Adipocyte (in vitro differentiated cells): ENCODE measurements around the gene INTS1.
"Not testable (repeated sequence)": the region's sequence is repeated elsewhere in the genome, so short reads cannot be mapped to it uniquely, and the experiment has no call there.

Experiments
- DNase-seq: peaks from one replicate; pipeline ENCODE4 v3.0.0-alpha.2; 2015; ENCODE audit warnings: low read depth
- H3K27me3 ChIP-seq: replicated peaks from 2 replicates; pipeline ENCODE4 v1.7.0; 2013; ENCODE audit warnings: mild to moderate bottlenecking, low read length, moderate library complexity; ENCODE audit not compliant: control insufficient read depth, insufficient read depth
- H3K36me3 ChIP-seq: 2 replicates; pipeline ENCODE4 v1.7.0; 2013; ENCODE audit warnings: low read length, mild to moderate bottlenecking, moderate library complexity; ENCODE audit not compliant: control insufficient read depth, insufficient read depth, severe bottlenecking
- H3K4me1 ChIP-seq: 2 replicates; pipeline ENCODE4 v1.7.0; 2013; ENCODE audit warnings: mild to moderate bottlenecking, low read length, moderate library complexity; ENCODE audit not compliant: control insufficient read depth, insufficient read depth
- H3K4me3 ChIP-seq: 2 replicates; pipeline ENCODE4 v1.7.0; 2013; ENCODE audit warnings: mild to moderate bottlenecking, low read length, moderate library complexity
- H3K9ac ChIP-seq: 2 replicates; pipeline ENCODE4 v1.7.0; 2013; ENCODE audit warnings: mild to moderate bottlenecking, low read length, moderate library complexity
- H3K9me3 ChIP-seq: 2 replicates; pipeline ENCODE4 v1.7.0; 2013; ENCODE audit warnings: mild to moderate bottlenecking, low read length, moderate library complexity; ENCODE audit not compliant: control insufficient read depth

Gene INTS1

DNA sequence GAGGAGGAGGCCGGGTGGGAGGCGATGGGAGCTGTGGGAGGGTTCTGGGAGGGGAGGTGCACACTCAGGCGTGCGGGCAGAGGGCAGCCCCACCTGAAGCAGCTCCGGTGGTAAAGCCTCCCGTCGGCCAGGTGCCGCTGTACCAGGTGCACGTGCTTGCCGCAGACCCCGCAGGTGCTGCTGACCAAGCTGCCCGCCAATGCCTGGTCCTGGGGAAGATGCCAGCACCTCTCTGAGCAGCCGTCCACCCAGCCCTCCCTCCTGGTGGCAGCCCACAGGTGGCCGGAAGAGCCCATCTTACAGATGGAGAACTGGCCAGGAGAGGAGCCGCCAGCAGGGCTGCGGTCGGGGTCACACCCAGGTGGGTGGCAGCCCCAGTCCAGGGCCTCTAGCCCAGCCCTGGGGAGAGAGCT lies 57.6 kb downstream of the INTS1 start:
- Histone ChIP-seq H3K9ac (no peak overlapping the region), H3K9me3 (no peaks in the 10 kb centered on the region), H3K4me1 (peaks cover 11% of the 10 kb centered on the region), H3K36me3 (peaks cover 16% of the 10 kb centered on the region), H3K4me3 (no peak overlapping the region), H3K27me3 (no peaks in the 10 kb centered on the region)
- no peak for DNase-seq

DNA sequence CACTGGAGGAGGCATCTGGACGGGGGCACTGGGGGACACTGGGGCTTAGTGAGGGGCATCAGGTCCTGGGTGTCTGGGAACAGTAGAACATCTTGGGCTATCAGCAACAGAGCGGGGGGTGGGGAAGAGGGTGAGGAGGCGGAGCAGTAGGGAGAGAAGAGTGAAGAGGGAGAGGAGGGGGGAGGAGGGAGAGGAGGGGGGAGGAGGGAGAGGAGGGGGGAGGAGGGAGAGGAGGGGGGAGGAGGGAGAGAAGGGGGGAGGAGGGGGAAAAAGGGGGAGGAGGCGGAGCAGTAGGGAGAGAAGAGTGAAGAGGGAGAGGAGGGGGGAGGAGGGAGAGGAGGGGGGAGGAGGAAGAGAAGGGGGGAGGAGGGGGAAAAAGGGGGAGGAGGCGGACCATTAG lies 58.2 kb downstream of the INTS1 start:
- H3K36me3 ChIP-seq, result peaks cover 22% of the 10 kb centered on the region
- H3K4me1 ChIP-seq, result peaks cover 11% of the 10 kb centered on the region
- H3K4me3 ChIP-seq, H3K9ac ChIP-seq, H3K27me3 ChIP-seq, H3K9me3 ChIP-seq: not testable (repeated sequence)
- DNase-seq, result peak; percentile 38

DNA sequence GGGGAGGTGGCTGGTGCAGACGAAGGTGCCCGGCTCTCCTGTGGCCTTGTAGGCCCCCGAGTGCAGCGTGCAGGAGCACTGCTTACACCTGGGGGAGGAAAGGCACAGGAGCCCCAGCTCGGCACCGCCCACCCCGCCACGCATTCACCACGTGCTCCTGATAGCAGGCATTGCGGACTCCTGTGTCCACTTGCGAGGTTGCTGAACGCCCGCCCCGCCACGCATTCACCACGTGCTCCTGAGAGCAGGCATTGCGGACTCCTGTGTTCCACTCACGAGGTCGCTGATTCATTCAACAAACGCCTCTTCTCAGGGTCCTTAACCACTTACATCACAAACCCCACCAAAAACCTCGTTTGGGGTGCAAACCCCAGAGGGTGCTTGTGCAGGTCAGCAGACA lies 58.8 kb downstream of the INTS1 start:
- no peak for DNase-seq
- Histone ChIP-seq H3K9ac (no peak overlapping the region), H3K36me3 (peaks cover 28% of the 10 kb centered on the region)

DNA sequence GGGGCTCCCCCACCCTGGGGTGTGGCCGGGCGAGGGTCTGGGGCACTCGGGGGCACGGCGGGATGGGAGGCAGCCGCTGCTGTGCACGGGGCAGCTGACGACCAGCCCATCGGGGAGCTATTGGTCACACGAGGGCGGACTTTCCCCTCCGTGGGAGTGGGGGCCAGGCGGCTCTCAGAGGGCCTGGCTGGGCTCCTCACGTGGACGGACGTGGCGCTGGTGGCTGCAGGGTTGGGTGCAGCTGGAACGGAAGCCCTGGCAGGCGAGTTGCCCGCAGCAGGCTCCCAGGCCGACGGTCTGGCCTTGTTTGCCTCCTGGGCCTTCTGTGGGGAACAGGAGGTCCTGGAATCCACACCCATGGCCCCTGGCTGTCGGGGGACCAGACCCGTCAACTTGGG lies 59.3 kb downstream of the INTS1 start:
- H3K36me3 ChIP-seq, result peaks cover 33% of the 10 kb centered on the region
- no peaks in the 10 kb centered on the region for H3K27me3 ChIP-seq
- no peaks in the 10 kb centered on the region for H3K9me3 ChIP-seq
- DNase-seq, result no peak
- no peak overlapping the region for H3K4me3 ChIP-seq
- H3K4me1 ChIP-seq, result peaks cover 11% of the 10 kb centered on the region
- H3K9ac ChIP-seq, result no peak overlapping the region

More for the DNA sequence above, 58.8 kb downstream of the INTS1 start:
- H3K27me3 ChIP-seq, result no peaks in the 10 kb centered on the region
- H3K9me3 ChIP-seq, result no peaks in the 10 kb centered on the region
- peaks cover 11% of the 10 kb centered on the region for H3K4me1 ChIP-seq
- no peak overlapping the region for H3K4me3 ChIP-seq

DNA sequence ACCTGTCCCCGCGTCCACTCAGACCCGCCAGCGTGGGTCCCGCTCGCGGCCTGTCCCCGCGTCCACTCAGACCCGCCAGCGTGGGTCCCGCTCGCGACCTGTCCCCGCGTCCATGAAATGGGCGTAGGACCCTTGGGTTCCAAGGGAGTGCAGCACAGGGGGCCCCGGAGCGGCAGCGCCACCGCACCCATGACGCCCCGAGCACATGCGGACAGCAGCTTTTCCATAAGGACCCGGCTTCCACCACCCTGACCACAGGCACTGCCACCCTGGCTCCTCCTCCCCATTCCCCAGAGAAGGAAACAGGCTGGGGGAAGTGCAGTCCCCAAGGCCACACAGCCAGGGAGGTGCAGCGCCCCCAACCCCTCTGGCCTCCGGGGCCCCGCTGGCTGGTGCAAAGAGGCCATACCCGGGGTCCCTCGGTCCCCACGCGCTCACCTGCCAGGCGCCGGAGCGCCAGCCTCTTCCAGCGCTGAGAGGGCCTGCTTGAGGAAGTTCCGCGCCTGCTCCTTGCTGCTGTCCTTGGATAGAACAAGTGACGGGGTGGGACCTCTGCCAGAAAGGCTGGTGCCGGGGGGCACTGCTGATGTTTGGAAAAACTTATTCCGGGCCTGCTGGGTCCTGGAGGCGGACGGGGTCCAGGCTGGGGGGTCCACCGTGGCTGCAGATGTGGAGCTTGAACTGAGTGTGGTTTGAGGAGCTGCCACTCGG lies 59.8 kb downstream of the INTS1 start:
- Histone ChIP-seq H3K9ac (no peak overlapping the region), H3K9me3 (no peaks in the 10 kb centered on the region), H3K36me3 (peaks cover 34% of the 10 kb centered on the region), H3K4me3 (no peak overlapping the region), H3K4me1 (peaks cover 11% of the 10 kb centered on the region), H3K27me3 (no peaks in the 10 kb centered on the region)
- no peak for DNase-seq

DNA sequence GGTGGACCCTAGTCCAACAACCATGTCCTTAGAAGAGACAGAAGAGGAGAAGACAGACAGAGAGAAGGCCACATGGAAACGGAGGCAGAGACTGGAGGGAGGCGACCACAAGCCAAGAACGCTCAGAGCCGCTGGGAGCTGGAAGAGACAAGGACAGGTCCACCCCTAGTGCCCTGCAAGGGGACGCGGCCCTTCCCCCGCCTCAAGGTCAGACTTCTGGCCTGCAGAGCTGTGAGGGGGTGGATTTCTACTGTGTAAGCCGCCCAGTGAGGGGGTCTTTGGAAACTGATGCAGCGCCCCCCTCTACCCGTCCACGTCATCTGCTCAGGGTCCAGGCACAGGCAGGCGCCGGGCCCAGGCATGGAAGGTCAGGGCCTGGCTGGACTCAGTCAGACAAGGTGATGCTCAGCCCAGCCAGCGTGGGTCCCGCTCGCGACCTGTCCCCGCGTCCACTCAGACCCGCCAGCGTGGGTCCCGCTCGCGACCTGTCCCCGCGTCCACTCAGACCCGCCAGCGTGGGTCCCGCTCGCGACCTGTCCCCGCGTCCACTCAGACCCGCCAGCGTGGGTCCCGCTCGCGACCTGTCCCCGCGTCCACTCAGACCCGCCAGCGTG lies 60.5 kb downstream of the INTS1 start:
- peaks cover 11% of the 10 kb centered on the region for H3K4me1 ChIP-seq
- peaks cover 34% of the 10 kb centered on the region for H3K36me3 ChIP-seq
- H3K9me3 ChIP-seq, result not testable (repeated sequence)

DNA sequence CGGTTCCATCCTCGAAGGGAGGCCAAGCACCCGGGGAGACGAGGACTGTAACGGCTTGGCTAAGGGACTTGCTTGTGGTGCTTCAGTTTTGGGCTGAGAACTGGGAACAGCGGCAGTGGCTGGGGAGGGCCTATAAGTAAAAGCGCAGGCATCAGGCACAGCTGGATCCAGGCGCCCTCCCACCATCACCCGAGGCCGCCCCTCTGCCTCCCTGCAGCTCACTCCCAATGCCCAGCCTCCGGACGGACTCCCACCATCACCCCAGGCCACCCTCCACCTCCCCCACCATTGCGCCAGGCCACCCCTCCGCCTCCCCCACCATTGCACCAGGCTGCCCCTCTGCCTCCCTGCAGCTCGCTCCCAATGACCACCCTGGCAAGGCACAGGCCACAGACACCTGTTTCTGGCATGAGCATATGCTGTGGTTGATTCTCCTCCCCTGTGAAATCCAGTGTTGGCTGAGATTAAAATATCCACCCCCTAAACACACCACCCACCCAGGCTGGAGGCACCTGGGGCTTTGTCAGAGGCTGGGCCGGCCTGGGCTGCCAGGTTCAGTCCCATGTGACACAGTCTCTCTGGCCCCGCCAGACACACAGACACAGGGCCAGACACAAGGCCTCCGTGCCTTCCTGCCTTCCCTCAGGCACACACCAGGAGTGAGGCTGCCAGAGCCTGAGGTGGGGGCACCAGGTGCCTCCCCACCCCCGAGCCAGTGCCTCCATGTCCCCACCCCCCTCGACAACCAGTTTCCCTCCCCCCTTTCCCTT lies 61.6 kb downstream of the INTS1 start:
- DNase-seq, result no peak
- no peaks in the 10 kb centered on the region for H3K9me3 ChIP-seq
- H3K4me1 ChIP-seq, result peaks cover 6% of the 10 kb centered on the region
- no peak overlapping the region for H3K4me3 ChIP-seq
- peaks cover 37% of the 10 kb centered on the region for H3K36me3 ChIP-seq
- H3K9ac ChIP-seq, result no peak overlapping the region
- H3K27me3 ChIP-seq, result no peaks in the 10 kb centered on the region

More for the DNA sequence above, 60.5 kb downstream of the INTS1 start:
- DNase-seq, H3K4me3 ChIP-seq, H3K9ac ChIP-seq, H3K27me3 ChIP-seq: not testable (repeated sequence)

DNA sequence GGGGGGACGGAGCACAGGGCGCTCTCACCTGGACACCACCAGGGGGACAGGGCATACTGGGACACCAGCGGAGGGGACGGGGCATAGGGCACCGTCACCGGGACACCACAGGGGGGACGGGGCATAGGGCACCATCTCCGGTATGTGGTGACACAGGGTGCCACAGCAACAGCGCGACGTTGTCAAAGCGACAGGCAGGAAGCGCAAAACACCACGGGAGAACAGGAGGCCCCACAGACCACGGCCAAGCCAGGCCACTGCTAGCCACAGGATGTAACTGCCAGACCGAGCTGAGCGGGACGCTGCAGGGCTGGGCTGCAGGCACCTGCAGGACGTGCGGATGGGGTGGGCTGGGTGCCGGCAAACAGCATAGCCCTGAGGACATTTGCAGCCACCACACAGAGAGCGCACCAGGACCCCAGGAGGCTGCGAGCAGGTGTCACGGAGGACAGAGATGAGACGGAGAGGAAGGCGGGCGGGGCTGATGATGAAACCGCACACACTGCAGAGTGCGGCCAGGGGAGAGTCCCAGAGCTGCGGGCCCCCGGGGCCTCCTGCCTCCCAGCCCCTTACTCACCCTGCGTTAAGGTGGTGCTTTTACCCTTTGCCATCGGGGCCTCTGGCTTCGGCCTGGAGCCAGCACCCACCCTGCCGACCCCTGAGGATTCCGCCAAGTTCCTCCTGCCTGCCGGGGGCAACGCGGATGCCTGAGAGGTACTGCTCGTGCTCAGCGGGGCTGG lies 62.4 kb downstream of the INTS1 start:
- Histone ChIP-seq H3K9me3 (no peaks in the 10 kb centered on the region), H3K4me1 (no peaks in the 10 kb centered on the region), H3K27me3 (no peaks in the 10 kb centered on the region), H3K9ac (no peak overlapping the region), H3K36me3 (peaks cover 42% of the 10 kb centered on the region), H3K4me3 (no peak overlapping the region)
- no peak for DNase-seq

DNA sequence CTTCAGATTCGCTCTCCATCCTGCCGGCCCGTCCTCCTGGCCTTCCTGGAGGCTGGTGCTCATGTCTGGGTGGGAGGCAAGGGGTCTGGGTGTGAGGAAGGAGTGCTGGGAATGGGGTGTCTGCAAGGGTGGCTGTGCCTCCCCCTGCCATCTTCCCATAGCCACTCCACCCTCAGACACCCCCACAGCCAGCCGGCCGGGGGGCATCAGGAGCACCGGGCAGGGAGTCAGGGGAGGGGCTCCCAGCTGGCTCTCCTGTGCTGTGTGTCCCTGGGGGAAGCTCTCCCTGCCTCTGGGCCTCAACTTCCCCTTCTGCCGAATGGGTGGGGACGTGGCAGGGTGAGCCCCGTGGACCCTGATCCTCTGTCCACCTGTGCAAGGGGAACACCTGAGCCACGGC lies 63.6 kb downstream of the INTS1 start:
- Histone ChIP-seq H3K9ac (no peak overlapping the region), H3K27me3 (no peaks in the 10 kb centered on the region), H3K4me3 (no peak overlapping the region), H3K9me3 (no peaks in the 10 kb centered on the region), H3K4me1 (no peaks in the 10 kb centered on the region), H3K36me3 (peaks cover 47% of the 10 kb centered on the region)
- no peak for DNase-seq

DNA sequence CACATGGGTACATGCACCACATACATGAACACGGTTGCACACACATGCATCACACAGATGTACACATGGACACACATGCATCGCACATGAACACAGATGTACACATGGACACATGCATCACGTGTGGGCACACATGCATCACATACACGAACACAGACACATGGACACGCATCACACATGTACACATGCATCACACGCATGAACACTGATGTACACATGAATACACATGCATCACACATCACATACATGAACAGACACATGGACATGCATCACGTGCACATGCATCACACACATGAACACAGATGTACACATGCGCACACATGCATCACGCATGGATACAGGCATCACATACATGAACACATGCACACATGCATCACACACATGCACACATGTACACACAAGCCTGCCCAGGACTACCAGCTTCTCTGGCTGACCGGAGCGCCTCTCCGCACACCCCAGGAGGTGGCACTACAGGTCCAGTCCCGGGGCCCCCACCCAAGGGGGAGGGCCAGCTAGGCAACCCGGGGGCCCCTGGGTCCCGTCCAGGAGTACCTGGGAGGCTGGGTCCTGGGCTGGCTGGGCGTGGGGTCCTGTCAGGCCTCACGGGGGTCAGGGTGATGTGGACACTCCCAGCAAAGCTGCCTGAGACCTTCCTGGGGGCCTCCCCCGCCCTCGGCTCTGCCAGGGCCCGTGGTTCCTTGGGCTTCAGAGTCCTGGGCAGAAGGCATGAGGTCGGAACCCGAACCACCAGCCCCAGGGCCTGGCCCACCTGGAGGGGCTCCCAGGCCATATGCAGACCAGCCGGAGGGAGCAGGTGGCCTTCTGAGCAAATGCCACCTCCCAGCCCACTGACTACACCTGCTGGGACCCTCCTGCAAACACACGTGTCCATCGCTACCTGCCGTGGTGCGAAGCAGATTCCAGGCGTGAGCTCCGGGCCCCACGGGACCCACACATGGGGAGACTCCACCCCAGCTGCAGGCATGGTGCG lies 64.5 kb downstream of the INTS1 start:
- peaks cover 43% of the 10 kb centered on the region for H3K36me3 ChIP-seq
- H3K27me3 ChIP-seq, result no peaks in the 10 kb centered on the region
- H3K9ac ChIP-seq, result no peak overlapping the region
- H3K4me3 ChIP-seq, result no peak overlapping the region
- H3K4me1 ChIP-seq, result no peaks in the 10 kb centered on the region
- no peak for DNase-seq
- no peaks in the 10 kb centered on the region for H3K9me3 ChIP-seq
